Ascending aorta (tissue), 2 donors: ENCODE data around the gene CFAP141. TPM values are rescaled to one million over a fixed set of nuclear protein-coding genes. Genes with fewer than 3 reads are reported as not detected.

Experiments
- DNase-seq, 2 donors: peaks; one replicate each; pipeline ENCODE4 v3.0.0-alpha.2; 2019; ENCODE audit warnings: low spot score in 2 of 2
- H3K27ac ChIP-seq, 2 donors: fragments of 200-600 bp; sonication (generic); one replicate each; pipeline ENCODE4 v1.5.1; 2016 to 2017; ENCODE audit warnings: mild to moderate bottlenecking in 1 of 2
- H3K27me3 ChIP-seq: fragments of 200-600 bp; sonication (generic); one replicate; pipeline ENCODE4 v1.5.1; 2017
- H3K36me3 ChIP-seq, 2 donors: fragments of 200-600 bp; sonication (generic); one replicate each; pipeline ENCODE4 v1.5.1; 2016
- H3K4me1 ChIP-seq, 2 donors: fragments of 200-600 bp; sonication (generic); one replicate each; pipeline ENCODE4 v1.5.1; 2016 to 2017; ENCODE audit warnings: mild to moderate bottlenecking in 1 of 2
- H3K4me3 ChIP-seq, 2 donors: fragments of 200-600 bp; sonication (generic); one replicate each; pipeline ENCODE4 v1.5.1; 2016 to 2017; ENCODE audit warnings: mild to moderate bottlenecking in 1 of 2
- H3K9me3 ChIP-seq, 2 donors: fragments of 200-600 bp; sonication (generic); one replicate each; pipeline ENCODE4 v1.5.1; 2016
- intact Hi-C: fragments of 100-400 bp; cut with DNase I; formaldehyde crosslinking; loops from one replicate; pipeline ENCODE4 v1.15.1; 2023
- total RNA-seq: library from RNA; depleted of rRNA; stranded (reverse); fragments of >200 nt; gene quantifications from one replicate; pipeline ENCODE4 v1.1.0, GENCODE V29; 2016
- TF ChIP-seq, protein P1 (sequence below), 3 experiments: fragments of 200-600 bp in 2 of 3; fragments of 450-650 bp in 1 of 3; sonication (generic) in 2 of 3; IDR thresholded peaks; one replicate each; pipeline ENCODE4 v1.5.1; 2016 to 2019; ENCODE audit warnings: antibody characterized with exemption in 3 of 3, mild to moderate bottlenecking in 1 of 3, moderate library complexity in 1 of 3

Gene CFAP141
- total RNA-seq, 1 donor from 2014 or later = not detected

- no peaks in the 10 kb centered on the region for H3K9me3 ChIP-seq
- no peak for DNase-seq
- TF ChIP-seq, protein P1, sequence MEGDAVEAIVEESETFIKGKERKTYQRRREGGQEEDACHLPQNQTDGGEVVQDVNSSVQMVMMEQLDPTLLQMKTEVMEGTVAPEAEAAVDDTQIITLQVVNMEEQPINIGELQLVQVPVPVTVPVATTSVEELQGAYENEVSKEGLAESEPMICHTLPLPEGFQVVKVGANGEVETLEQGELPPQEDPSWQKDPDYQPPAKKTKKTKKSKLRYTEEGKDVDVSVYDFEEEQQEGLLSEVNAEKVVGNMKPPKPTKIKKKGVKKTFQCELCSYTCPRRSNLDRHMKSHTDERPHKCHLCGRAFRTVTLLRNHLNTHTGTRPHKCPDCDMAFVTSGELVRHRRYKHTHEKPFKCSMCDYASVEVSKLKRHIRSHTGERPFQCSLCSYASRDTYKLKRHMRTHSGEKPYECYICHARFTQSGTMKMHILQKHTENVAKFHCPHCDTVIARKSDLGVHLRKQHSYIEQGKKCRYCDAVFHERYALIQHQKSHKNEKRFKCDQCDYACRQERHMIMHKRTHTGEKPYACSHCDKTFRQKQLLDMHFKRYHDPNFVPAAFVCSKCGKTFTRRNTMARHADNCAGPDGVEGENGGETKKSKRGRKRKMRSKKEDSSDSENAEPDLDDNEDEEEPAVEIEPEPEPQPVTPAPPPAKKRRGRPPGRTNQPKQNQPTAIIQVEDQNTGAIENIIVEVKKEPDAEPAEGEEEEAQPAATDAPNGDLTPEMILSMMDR (IDR thresholded peaks at IDR 0.05) = no peak
- no peaks in the 10 kb centered on the region for H3K27me3 ChIP-seq
- no peak within 1 kb of the TSS for H3K4me3 ChIP-seq
- no peaks in the 10 kb centered on the region for H3K36me3 ChIP-seq
- intact Hi-C loops = no loop called here
- no peak within 1 kb of the TSS for H3K27ac ChIP-seq
- H3K4me1 ChIP-seq = no peaks in the 10 kb centered on the region
Observed at GRCh38 chr1:154191990-154192461, 14.1 kb downstream of the CFAP141 start, which contains the start of gene TPM3. TSS of gene TPM3 (minus strand) at chr1:154192100. CDS start at chr1:154192018, 82 bp downstream.

DNA sequence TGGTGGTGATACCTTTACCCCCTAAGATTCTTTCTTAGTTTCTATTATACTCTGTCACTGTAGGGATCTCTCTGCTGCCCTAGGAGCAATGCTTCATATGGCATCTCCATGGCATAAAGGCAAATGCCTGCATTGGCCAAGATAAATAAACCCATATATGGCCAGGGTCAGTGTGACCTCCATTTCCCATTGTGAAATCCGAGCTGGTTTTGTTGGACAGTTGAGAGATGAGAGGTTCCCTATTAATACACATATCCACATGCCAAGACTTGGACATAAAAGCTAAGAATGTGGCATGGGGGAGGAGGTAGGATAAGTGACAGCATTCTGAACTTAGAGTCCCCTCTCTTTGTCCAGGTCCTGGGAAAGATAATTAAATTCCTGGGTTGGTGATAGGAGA is 15.6 kb downstream of the CFAP141 start:
- Histone ChIP-seq H3K9me3 (no peaks in the 10 kb centered on the region), H3K4me1 (no peaks in the 10 kb centered on the region), H3K27me3 (no peaks in the 10 kb centered on the region), H3K27ac (no peak overlapping the region), H3K4me3 (no peak overlapping the region), H3K36me3 (no peaks in the 10 kb centered on the region)
- no peak for DNase-seq
- intact Hi-C loops = no loop called here
- TF ChIP-seq, protein P1 (IDR thresholded peaks at IDR 0.05) = no peak

DNA sequence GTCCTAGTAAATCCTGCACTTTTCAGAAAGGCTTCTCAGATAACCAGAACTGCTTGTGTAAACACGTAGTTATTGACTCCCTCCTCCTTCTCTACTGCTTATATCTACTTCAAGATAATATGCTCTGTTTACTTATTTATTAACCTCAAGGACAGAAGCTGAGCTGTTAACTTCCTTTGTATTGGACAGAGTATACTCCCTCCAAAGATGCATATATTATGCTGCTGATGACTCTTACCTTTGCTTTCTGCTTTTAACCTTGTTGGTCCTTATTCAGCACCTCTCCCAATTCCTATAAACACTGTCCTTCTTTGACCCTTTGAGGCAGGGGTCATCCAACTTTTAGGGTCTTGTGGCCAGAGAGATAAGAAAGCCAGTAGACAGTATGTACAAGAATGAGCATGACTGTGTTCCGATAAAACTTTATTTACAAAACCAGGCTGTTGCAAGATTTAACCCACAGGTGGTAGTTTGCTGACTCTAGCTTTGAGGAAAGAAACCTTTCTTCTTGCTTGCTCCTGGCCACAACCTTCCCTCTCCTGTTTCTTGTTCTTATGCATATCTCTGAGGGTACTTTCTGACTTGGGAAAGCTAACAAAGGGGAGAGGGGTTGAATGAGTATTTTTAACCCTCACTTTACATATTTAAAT is 19.2 kb downstream of the CFAP141 start:
- TF ChIP-seq, protein P1 (IDR thresholded peaks at IDR 0.05) = no peak
- no peaks in the 10 kb centered on the region for H3K36me3 ChIP-seq
- H3K4me1 ChIP-seq = no peaks in the 10 kb centered on the region
- no peak overlapping the region for H3K4me3 ChIP-seq
- DNase-seq = no peak
- intact Hi-C loops = no loop called here
- no peaks in the 10 kb centered on the region for H3K27me3 ChIP-seq
- H3K9me3 ChIP-seq = no peaks in the 10 kb centered on the region
- no peak overlapping the region for H3K27ac ChIP-seq

GRCh38 chr1:154186177-154186576 is 20.0 kb downstream of the CFAP141 start:
- Histone ChIP-seq H3K4me1 (peaks cover 4 to 6% of the 10 kb centered on the region in 2 donors), H3K9me3 (no peaks in the 10 kb centered on the region), H3K4me3 (no peak overlapping the region), H3K36me3 (no peaks in the 10 kb centered on the region), H3K27ac (no peak overlapping the region), H3K27me3 (no peaks in the 10 kb centered on the region)
- intact Hi-C loops = no loop called here
- DNase-seq = no peak
- TF ChIP-seq, protein P1 (IDR thresholded peaks at IDR 0.05) = peak in 2 of 3 experiments; percentile 7 to 28

GRCh38 chr1:154183046-154183915 is 22.9 kb downstream of the CFAP141 start:
- TF ChIP-seq, protein P1 (IDR thresholded peaks at IDR 0.05) = peak in 1 of 3 experiments; percentile 23
- no peaks in the 10 kb centered on the region for H3K27me3 ChIP-seq
- peaks cover 17 to 32% of the 10 kb centered on the region in 2 donors for H3K4me1 ChIP-seq
- H3K36me3 ChIP-seq = peaks cover 0 to 9% of the 10 kb centered on the region in 2 donors
- peak; percentile 85 to 98 for DNase-seq
- H3K27ac ChIP-seq = peak overlapping the region; percentile 81 to 89
- intact Hi-C loops = loop anchor here (1.0 to 5.0 kb wide), 3 partner anchors 37 to 192 kb away; partner anchors contain the start of genes HAX1, RPS27 and UBAP2L
- peak overlapping the region; percentile 76 to 88 for H3K4me3 ChIP-seq
- no peaks in the 10 kb centered on the region for H3K9me3 ChIP-seq
